MM.1S (cell line): ENCODE data around the gene SERP2.

ENCODE experiments used
- DNase-seq: peaks from one replicate; pipeline ENCODE4 v3.0.0-alpha.2; 2015
- H2AFZ ChIP-seq: fragments of 300-600 bp; sonication (generic); 2 replicates; pipeline ENCODE4 v1.6.0; 2016; ENCODE audit warnings: antibody characterized with exemption, low read length
- H3F3A ChIP-seq: fragments of 300-600 bp; sonication (generic); 2 replicates; pipeline ENCODE4 v1.6.1; 2016; ENCODE audit warnings: mild to moderate bottlenecking, antibody characterized with exemption, low read length, moderate library complexity, mixed read lengths; ENCODE audit not compliant: insufficient read depth
- H3K27ac ChIP-seq: fragments of 300-600 bp; sonication (generic); 2 replicates; pipeline ENCODE4 v1.5.1; 2016; ENCODE audit warnings: mild to moderate bottlenecking, low read length
- H3K27me3 ChIP-seq: fragments of 300-600 bp; sonication (generic); replicated peaks from 2 replicates; pipeline ENCODE4 v1.6.0; 2016; ENCODE audit warnings: low read length; ENCODE audit not compliant: insufficient read depth
- H3K36me3 ChIP-seq: fragments of 300-600 bp; sonication (generic); replicated peaks from 2 replicates; pipeline ENCODE4 v1.6.1; 2016; ENCODE audit warnings: mild to moderate bottlenecking, low read length, mixed read lengths; ENCODE audit not compliant: insufficient read depth
- H3K4me1 ChIP-seq: fragments of 300-600 bp; sonication (generic); 2 replicates; pipeline ENCODE4 v1.6.1; 2016; ENCODE audit warnings: low read length, mixed read lengths
- H3K4me2 ChIP-seq: fragments of 300-600 bp; sonication (generic); 2 replicates; pipeline ENCODE4 v1.6.0; 2016; ENCODE audit warnings: low read depth, low read length
- H3K4me3 ChIP-seq: fragments of 300-600 bp; sonication (generic); 2 replicates; pipeline ENCODE4 v1.5.1; 2016; ENCODE audit warnings: low read length, mixed read lengths
- H3K79me2 ChIP-seq: fragments of 300-600 bp; sonication (generic); 2 replicates; pipeline ENCODE4 v1.6.1; 2016; ENCODE audit warnings: mixed run types, low read length, mixed read lengths
- H3K9ac ChIP-seq: fragments of 300-600 bp; sonication (generic); 2 replicates; pipeline ENCODE4 v1.6.1; 2016; ENCODE audit warnings: low read length, mixed read lengths
- H3K9me2 ChIP-seq: fragments of 300-600 bp; sonication (generic); replicated peaks from 2 replicates; pipeline ENCODE4 v1.6.1; 2016; ENCODE audit warnings: mild to moderate bottlenecking, low read length, mixed read lengths; ENCODE audit not compliant: insufficient read depth
- H3K9me3 ChIP-seq: fragments of 300-600 bp; sonication (generic); replicated peaks from 2 replicates; pipeline ENCODE4 v1.6.1; 2016; ENCODE audit warnings: mild to moderate bottlenecking, low read length, mixed read lengths; ENCODE audit not compliant: insufficient read depth
- H4K20me1 ChIP-seq: fragments of 300-600 bp; sonication (generic); 2 replicates; pipeline ENCODE4 v1.6.1; 2016; ENCODE audit warnings: mild to moderate bottlenecking, low read length, moderate library complexity, mixed read lengths; ENCODE audit not compliant: insufficient read depth
- EZH2 ChIP-seq: fragments of 300-600 bp; sonication (generic); optimal IDR thresholded peaks from 2 replicates; pipeline ENCODE3; 2017; ENCODE audit warnings: low read depth, mild to moderate bottlenecking, antibody characterized with exemption, low read length, mixed read lengths
- EZH2phosphoT487 ChIP-seq: fragments of 300-600 bp; sonication (generic); IDR thresholded peaks from 2 replicates; pipeline ENCODE4 v1.6.1; 2018; ENCODE audit warnings: antibody characterized with exemption, low read length
- TF ChIP-seq, protein P1 (sequence below): fragments of 300-600 bp; sonication (generic); IDR thresholded peaks from 2 replicates; pipeline ENCODE4 v1.5.1; 2016; ENCODE audit warnings: antibody characterized with exemption, low read length, mixed read lengths

The SERP2 gene

DNA sequence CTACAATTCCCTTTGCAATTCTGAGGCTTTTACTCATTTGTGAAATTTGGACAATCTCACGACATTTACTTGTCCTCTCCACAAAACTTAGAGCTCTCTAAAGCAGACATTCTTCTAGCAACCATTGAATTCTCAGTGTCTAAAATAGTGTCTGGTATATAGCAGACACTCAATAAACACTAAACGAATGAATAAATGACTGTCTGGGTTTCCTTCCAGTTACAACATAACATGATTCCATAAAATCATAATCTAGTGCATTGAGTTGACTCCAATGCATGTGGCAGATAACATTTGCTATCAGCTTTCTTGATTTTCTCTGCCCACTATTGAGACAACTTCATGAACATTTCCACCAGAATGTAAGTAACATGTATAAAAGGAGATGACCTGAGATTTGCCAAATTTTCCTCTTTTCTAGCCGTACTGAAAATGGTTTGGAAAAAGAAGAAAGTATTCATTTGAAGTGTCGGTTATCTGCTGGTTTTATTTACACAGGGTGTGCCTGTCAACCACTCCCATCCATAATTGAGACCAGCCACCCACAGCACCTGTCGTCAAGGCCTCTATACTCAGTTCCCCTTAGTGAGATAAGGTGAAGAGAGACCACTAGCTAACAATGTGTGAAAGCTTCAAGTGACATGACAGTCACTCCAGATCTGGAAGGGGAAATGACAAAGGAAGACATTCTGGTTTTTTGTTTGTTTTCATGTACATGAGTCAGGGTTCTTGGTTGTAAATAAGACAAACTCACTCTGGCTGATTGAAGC is 4.8 kb upstream of the SERP2 start:
- Histone ChIP-seq H3K9me3 (no peaks in the 10 kb centered on the region), H3K4me2 (no peak overlapping the region), H3K4me1 (no peaks in the 10 kb centered on the region), H3K79me2 (no peaks in the 10 kb centered on the region), H3K36me3 (no peaks in the 10 kb centered on the region), H3K27me3 (no peaks in the 10 kb centered on the region), H3K9ac (no peak overlapping the region), H3K4me3 (no peak overlapping the region), H4K20me1 (no peaks in the 10 kb centered on the region), H3K27ac (no peak overlapping the region), H3K9me2 (no peaks in the 10 kb centered on the region), H3F3A (no peaks in the 10 kb centered on the region), H2AFZ (no peak overlapping the region)
- DNase-seq: no peak
- TF ChIP-seq EZH2 (no peak), EZH2phosphoT487 (no peak)
- TF ChIP-seq, protein P1, sequence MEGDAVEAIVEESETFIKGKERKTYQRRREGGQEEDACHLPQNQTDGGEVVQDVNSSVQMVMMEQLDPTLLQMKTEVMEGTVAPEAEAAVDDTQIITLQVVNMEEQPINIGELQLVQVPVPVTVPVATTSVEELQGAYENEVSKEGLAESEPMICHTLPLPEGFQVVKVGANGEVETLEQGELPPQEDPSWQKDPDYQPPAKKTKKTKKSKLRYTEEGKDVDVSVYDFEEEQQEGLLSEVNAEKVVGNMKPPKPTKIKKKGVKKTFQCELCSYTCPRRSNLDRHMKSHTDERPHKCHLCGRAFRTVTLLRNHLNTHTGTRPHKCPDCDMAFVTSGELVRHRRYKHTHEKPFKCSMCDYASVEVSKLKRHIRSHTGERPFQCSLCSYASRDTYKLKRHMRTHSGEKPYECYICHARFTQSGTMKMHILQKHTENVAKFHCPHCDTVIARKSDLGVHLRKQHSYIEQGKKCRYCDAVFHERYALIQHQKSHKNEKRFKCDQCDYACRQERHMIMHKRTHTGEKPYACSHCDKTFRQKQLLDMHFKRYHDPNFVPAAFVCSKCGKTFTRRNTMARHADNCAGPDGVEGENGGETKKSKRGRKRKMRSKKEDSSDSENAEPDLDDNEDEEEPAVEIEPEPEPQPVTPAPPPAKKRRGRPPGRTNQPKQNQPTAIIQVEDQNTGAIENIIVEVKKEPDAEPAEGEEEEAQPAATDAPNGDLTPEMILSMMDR: no peak

DNA sequence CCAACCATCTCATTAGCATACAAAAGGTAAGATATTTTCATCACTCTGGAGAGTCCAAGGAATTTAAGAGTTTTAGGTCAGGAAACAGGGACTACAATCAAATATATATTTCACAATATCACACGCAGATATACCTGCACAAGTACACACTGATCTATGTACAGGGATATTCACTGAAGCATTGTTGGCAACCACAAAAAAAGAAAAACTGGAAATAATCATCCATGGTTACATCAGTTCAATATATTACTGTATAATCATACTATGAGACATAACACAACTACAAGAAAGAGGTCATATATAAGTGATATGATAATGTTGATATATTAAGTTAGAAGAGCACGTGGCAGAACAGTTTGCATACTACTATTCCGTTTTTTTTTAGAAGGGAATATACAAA is 2.2 kb upstream of the SERP2 start:
- Histone ChIP-seq H3K79me2 (no peaks in the 10 kb centered on the region), H3K36me3 (no peaks in the 10 kb centered on the region), H3K9ac (no peak overlapping the region), H3K27me3 (no peaks in the 10 kb centered on the region), H4K20me1 (no peaks in the 10 kb centered on the region), H2AFZ (no peak overlapping the region), H3K9me3 (no peaks in the 10 kb centered on the region), H3K9me2 (no peaks in the 10 kb centered on the region), H3K4me2 (no peak overlapping the region), H3F3A (no peaks in the 10 kb centered on the region), H3K4me1 (no peaks in the 10 kb centered on the region), H3K4me3 (no peak overlapping the region), H3K27ac (no peak overlapping the region)
- TF ChIP-seq EZH2phosphoT487 (no peak), EZH2 (no peak)
- TF ChIP-seq, protein P1: no peak
- no peak for DNase-seq

DNA sequence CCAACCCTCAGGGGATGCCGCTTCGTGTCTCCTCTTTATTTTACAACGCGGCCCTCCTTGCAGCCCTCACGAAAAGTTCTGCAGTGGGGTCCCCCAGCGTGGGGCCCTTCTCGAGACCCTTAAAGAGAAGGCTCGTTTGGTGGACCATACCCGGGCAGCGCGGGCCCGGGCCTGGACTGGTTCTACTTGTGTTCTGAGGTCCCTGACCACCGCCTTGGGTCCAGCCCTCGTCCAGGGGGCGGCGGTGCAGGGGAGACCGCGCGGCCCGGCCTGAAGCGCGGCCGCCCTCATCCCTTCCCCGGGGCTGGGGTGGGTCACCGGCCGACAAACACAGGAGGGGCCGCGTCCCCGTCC is 400 bp upstream of the SERP2 start:
- Histone ChIP-seq H3F3A (no peaks in the 10 kb centered on the region), H3K9me3 (no peaks in the 10 kb centered on the region), H3K27me3 (no peaks in the 10 kb centered on the region), H4K20me1 (no peaks in the 10 kb centered on the region), H3K4me2 (no peak overlapping the region), H2AFZ (no peak overlapping the region), H3K36me3 (no peaks in the 10 kb centered on the region), H3K9ac (no peak overlapping the region), H3K4me1 (no peaks in the 10 kb centered on the region), H3K4me3 (no peak overlapping the region), H3K79me2 (no peaks in the 10 kb centered on the region), H3K9me2 (no peaks in the 10 kb centered on the region), H3K27ac (no peak overlapping the region)
- DNase-seq: no peak
- TF ChIP-seq EZH2phosphoT487 (no peak), EZH2 (no peak)
- TF ChIP-seq, protein P1: no peak
